NT2/D1 (cell line): ENCODE measurements around the gene ACTR3.

ENCODE experiments used
- YY1 ChIP-seq: IDR thresholded peaks from 2 replicates; pipeline ENCODE4 v1.6.1; 2011; ENCODE audit not compliant: insufficient read length, insufficient read depth
- ZNF274 ChIP-seq: IDR thresholded peaks from 2 replicates; pipeline ENCODE4 v1.6.1; 2011; ENCODE audit warnings: mild to moderate bottlenecking, low read depth, low read length

GRCh38 chr2:113850687-113851086, 39.2 kb upstream of the ACTR3 start:
- TF ChIP-seq YY1 = no peak
- TF ChIP-seq ZNF274 = no peak
